ENCODE data around the gene OR10P1.
A peak's percentile ranks its signal among the peaks of the same experiment; 100 is the strongest.
"Not testable (repeated sequence)": the region's sequence is repeated elsewhere in the genome, so short reads cannot be mapped to it uniquely, and the experiment has no call there.

Gene OR10P1, protein sequence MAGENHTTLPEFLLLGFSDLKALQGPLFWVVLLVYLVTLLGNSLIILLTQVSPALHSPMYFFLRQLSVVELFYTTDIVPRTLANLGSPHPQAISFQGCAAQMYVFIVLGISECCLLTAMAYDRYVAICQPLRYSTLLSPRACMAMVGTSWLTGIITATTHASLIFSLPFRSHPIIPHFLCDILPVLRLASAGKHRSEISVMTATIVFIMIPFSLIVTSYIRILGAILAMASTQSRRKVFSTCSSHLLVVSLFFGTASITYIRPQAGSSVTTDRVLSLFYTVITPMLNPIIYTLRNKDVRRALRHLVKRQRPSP

DNA sequence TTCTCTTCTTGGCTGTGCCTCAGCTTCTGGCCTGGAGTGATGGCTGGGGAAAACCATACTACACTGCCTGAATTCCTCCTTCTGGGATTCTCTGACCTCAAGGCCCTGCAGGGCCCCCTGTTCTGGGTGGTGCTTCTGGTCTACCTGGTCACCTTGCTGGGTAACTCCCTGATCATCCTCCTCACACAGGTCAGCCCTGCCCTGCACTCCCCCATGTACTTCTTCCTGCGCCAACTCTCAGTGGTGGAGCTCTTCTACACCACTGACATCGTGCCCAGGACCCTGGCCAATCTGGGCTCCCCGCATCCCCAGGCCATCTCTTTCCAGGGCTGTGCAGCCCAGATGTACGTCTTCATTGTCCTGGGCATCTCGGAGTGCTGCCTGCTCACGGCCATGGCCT, at the start of gene OR10P1:
Gene OR10P1 (plus strand): TSS at position 40 of the 400 bp plus-strand sequence. CDS start 0 bp downstream, at position 40.
- H3K27me3 Mint-ChIP-seq, result peaks cover 21% of the 10 kb centered on the region
- no peak within 1 kb of the TSS for H3K27ac Mint-ChIP-seq
- no peak within 1 kb of the TSS for H3K4me3 Mint-ChIP-seq
- H3K4me1 Mint-ChIP-seq, result peaks cover 7% of the 10 kb centered on the region
- no peak for ATAC-seq
- no peaks in the 10 kb centered on the region for H3K36me3 Mint-ChIP-seq
- H3K9me3 Mint-ChIP-seq, result no peaks in the 10 kb centered on the region

DNA sequence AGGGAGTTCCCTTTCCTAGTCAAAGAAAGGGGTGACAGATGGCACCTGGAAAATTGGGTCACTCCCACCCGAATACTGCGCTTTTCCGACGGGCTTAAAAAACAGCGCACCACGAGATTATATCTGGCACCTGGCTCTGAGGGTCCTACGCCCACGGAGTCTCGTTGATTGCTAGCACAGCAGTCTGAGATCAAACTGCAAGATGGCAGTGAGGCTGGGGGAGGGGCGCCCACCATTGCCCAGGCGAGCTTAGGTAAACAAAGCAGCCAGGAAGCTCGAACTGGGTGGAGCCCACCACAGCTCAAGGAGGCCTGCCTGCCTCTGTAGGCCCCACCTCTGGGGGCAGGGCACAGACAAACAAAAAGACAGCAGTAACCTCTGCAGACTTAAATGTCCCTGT, 46.5 kb upstream of the OR10P1 start:
- not testable (repeated sequence) for H3K36me3 Mint-ChIP-seq, ATAC-seq, H3K4me3 Mint-ChIP-seq, H3K4me1 Mint-ChIP-seq, H3K27ac Mint-ChIP-seq
- Mint-ChIP-seq H3K9me3 (peaks cover 11% of the 10 kb centered on the region), H3K27me3 (peaks cover 64% of the 10 kb centered on the region)

DNA sequence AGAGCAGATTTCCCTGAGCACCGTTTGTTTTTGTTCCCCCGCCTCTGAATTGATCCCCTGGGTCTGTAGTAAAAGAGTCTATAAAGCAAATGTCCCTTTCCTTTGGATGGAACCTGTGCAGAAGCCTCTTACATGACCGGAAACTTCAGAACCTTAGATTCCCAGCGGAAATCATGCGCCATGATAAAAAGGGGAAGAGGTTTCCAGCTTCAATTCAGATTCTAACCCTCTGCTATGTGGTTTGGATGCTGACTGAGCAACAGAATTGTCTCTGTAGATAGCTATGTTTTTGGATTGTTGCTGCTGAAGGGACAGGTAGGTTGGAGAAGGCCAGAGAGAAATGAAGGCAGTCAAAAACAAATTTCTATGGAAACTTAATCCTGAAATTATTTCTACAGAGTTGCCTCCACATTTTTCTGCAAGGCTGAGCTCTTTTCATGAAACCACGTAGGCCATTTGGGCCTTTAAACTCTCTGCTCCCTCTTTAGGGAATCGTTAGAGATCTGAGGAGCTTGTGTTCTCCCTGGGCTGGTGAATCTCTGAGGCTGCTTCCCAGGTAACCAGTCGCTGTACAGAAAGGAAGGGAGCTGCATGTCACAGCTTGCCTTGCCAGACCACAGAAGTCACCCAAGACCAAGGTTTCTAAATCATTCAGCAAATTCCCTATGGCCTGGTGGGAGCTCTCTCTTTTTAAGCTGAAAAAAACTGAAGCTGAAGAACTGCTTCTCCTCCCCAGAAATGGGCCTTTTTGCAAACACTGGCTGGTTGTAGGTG, 28.7 kb upstream of the OR10P1 start:
- Mint-ChIP-seq H3K36me3 (no peaks in the 10 kb centered on the region), H3K4me1 (no peaks in the 10 kb centered on the region), H3K4me3 (no peak overlapping the region), H3K27me3 (peaks cover 8% of the 10 kb centered on the region), H3K9me3 (no peaks in the 10 kb centered on the region), H3K27ac (no peak overlapping the region)
- no peak for ATAC-seq

DNA sequence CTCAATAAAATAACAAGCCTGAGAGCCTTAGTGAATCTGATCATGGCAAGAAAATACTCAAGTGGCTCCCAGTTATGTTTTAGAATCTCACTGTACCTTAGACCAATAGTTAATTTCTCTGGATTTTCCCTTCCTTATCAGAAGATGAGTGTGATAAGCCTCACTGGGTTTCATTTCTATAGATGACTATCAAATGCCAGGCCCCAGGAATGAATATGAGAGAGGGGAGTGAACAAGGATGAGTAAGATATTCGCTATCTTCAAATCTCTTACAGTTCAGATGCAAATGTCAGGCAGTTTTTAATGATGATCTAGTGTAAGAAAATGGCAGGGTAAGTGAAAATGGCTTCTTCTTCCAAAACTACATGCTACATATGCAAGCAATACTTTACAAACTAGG, 26.1 kb upstream of the OR10P1 start:
- Mint-ChIP-seq H3K36me3 (peaks cover 7% of the 10 kb centered on the region), H3K9me3 (peaks cover 9% of the 10 kb centered on the region), H3K4me1 (no peaks in the 10 kb centered on the region), H3K4me3 (no peak overlapping the region), H3K27ac (no peak overlapping the region), H3K27me3 (peaks cover 8% of the 10 kb centered on the region)
- no peak for ATAC-seq

DNA sequence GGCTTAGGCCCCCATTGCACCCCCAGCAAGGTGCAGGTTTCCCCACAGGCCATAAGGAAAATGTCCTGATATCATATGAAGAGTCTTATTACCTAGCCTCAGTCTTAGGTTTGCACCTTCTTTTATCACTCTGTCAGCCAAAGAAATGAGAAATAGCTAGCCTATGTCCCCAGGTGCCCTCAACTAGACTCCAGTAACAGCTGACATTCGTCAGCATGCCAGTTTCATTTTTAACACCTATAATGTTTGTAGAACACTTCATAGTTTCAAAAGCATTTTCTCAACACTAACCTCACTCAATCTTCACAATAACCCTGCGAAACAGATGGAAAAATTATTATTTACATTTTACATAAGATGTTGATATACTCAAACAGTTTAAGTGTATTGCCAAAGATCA, 24.0 kb upstream of the OR10P1 start:
- H3K9me3 Mint-ChIP-seq, result peaks cover 22% of the 10 kb centered on the region
- H3K4me3 Mint-ChIP-seq, result no peak overlapping the region
- no peak overlapping the region for H3K27ac Mint-ChIP-seq
- H3K4me1 Mint-ChIP-seq, result no peaks in the 10 kb centered on the region
- H3K36me3 Mint-ChIP-seq, result peaks cover 18% of the 10 kb centered on the region
- H3K27me3 Mint-ChIP-seq, result peaks cover 26% of the 10 kb centered on the region
- ATAC-seq, result no peak

DNA sequence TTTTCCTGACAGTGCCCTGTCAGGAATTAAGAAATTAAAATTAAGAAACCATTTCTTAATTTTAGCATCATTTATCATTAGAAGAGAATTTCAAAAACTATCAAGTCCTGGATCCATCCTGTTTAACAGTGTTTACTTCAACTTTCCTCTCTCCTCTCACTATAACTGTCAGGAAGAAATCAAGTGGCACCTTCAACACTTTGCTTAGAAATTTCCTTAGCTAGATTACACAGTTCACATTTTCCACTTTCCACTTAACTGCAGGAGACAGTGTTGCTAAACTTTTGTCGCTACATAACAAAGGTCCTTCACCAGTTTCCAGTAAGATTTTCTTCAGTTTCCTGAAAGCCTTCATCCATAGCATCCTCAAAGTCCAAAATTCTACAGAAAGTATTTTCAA, 21.9 kb upstream of the OR10P1 start:
- peaks cover 18% of the 10 kb centered on the region for H3K36me3 Mint-ChIP-seq
- H3K4me3 Mint-ChIP-seq, result no peak overlapping the region
- ATAC-seq, result no peak
- peaks cover 30% of the 10 kb centered on the region for H3K27me3 Mint-ChIP-seq
- no peak overlapping the region for H3K27ac Mint-ChIP-seq
- H3K4me1 Mint-ChIP-seq, result peaks cover 4% of the 10 kb centered on the region
- H3K9me3 Mint-ChIP-seq, result peaks cover 22% of the 10 kb centered on the region

DNA sequence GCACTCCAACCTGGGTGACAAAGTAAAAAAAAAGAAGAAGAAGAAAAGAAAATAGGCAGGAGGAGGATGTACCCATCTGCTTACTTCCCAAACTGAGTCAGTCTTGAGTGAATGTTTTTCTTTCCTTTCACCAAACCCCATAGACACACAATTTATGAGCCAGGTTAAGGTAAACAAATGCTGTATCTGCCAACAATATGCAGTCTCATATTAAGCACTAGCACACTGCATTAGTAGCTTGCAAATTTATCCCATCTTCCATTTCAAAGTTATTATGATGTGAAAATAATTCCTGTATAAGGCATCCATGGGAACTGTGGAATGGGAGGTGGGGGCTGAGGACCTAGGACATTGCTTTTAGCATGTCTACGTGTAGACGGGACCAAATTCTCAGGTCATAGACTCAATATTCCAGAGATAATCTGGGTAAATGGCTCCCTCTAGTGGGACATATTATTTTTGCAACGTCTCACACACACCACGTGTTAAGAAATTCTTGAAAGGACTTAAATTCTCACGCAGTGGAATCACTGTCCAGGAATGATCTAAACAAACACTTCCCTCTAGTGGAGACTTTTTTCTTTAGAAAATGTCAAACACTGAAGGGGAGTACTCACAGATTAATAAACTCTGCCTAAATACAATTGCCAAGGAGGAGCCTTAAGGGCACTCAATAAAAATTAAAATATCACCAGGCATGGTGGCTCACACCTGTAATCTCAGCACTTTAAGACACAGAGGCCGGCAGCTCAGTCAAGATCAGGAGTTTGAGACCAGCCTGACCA, 17.1 kb upstream of the OR10P1 start:
- H3K27ac Mint-ChIP-seq, result no peak overlapping the region

DNA sequence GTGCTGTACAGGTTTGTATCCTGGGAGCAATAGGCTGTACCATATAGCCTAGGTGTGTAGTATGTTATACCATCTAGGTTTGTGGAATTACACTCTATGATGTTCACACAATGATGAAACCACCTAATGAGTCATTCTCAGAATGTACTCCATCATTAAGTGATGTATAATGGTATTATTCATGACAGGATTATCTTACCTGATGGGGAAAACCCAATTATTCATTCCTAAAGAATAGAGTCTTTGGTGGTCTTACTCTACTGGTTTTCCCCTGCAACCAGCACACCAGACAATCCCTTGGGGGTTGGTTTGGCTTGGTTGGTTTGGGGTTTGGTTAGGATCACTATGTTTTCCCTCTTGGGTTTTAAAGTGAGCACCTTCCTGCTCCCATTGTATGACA, 12.6 kb upstream of the OR10P1 start:
- peaks cover 10% of the 10 kb centered on the region for H3K27me3 Mint-ChIP-seq
- peaks cover 9% of the 10 kb centered on the region for H3K4me1 Mint-ChIP-seq

More for the DNA sequence above, 17.1 kb upstream of the OR10P1 start:
- Mint-ChIP-seq H3K36me3 (peaks cover 18% of the 10 kb centered on the region), H3K4me1 (peaks cover 9% of the 10 kb centered on the region), H3K4me3 (no peak overlapping the region), H3K27me3 (peaks cover 31% of the 10 kb centered on the region), H3K9me3 (peaks cover 22% of the 10 kb centered on the region)
- peak; percentile 82 for ATAC-seq

DNA sequence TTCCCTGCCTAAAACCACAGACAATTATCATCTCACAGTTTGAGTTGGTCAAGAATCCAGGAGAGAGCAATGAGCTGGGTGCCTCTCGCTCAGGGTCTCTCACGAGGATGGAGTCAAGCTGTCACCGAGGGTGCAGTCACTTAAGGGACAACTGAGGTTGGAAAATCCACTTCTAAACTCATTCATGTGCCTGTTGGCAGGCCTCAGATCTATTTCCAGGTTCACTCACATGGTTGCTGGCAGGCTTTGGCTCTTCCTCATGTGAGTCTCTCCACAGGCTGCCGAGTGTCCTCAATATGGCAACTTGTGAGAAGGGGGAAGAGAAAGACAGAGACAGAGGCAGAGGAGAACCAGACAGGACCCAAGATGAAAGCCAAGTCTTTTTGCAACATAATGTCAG, 10.5 kb upstream of the OR10P1 start:
- Mint-ChIP-seq H3K27ac (no peak overlapping the region), H3K9me3 (no peaks in the 10 kb centered on the region), H3K36me3 (no peaks in the 10 kb centered on the region), H3K27me3 (no peaks in the 10 kb centered on the region), H3K4me3 (no peak overlapping the region), H3K4me1 (peaks cover 4% of the 10 kb centered on the region)
- ATAC-seq, result no peak

More for the DNA sequence above, 12.6 kb upstream of the OR10P1 start:
- Mint-ChIP-seq H3K4me3 (no peak overlapping the region), H3K27ac (no peak overlapping the region), H3K36me3 (no peaks in the 10 kb centered on the region), H3K9me3 (no peaks in the 10 kb centered on the region)
- ATAC-seq, result peak; percentile 68

DNA sequence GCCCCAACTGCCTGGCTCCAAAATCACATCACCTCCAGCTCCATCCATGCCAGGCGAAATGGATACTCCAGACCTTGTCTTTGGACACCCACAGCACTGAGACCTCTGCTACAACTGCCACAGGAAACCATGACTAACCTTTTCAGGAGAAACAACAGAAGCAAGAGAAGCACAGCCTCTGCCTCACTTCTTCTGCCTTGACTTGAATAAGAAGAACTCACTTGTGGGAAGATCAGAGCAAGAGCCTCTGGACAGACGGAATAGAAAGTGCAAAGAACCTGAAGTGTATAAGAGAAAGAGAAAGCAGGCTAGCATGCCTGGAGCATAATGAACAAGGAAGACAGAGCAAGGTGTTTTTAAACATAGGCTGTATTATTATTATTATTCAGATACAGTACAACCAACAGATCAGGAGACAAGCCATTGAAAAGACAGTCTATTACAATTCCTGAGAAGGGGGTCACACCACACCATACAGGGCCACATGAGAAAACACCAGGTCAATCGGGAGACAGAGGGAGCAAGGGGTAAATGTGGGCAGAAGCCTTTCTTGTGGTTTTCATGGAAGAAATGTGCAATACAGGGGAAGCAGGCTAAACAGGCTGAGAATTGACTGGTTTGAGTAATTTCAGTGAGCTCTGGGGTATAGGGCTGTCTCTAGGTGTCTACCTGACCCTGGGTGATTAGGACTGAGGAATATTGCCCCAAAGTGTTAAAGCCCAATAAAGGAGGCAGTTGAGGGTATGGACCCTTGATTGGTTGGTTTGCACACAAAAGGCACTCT, 7.4 kb upstream of the OR10P1 start:
- peak; percentile 13 for ATAC-seq
- peaks cover 11% of the 10 kb centered on the region for H3K27me3 Mint-ChIP-seq

DNA sequence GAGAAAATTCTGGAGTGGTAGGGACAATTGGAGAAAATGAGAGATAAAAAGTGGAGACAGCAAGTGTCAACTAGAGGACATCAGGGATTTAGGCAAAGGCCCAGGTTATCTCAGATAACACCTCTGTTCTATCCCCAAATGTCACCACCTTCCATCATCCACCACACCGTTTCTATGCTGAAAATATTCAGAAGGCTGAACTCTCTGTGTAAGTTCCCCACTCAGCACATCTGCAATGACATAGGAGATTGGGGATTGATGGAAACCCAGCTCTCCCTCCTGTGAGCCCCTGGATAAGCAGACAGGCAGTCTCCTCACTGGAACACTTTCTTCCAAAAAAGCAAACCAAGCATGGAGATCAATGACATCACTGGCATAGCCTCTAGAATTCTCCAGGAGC, 5.6 kb upstream of the OR10P1 start:
- no peaks in the 10 kb centered on the region for H3K4me1 Mint-ChIP-seq

More for the DNA sequence above, 7.4 kb upstream of the OR10P1 start:
- H3K4me1 Mint-ChIP-seq, result no peaks in the 10 kb centered on the region
- no peak overlapping the region for H3K4me3 Mint-ChIP-seq
- H3K27ac Mint-ChIP-seq, result no peak overlapping the region
- H3K9me3 Mint-ChIP-seq, result no peaks in the 10 kb centered on the region
- H3K36me3 Mint-ChIP-seq, result no peaks in the 10 kb centered on the region

DNA sequence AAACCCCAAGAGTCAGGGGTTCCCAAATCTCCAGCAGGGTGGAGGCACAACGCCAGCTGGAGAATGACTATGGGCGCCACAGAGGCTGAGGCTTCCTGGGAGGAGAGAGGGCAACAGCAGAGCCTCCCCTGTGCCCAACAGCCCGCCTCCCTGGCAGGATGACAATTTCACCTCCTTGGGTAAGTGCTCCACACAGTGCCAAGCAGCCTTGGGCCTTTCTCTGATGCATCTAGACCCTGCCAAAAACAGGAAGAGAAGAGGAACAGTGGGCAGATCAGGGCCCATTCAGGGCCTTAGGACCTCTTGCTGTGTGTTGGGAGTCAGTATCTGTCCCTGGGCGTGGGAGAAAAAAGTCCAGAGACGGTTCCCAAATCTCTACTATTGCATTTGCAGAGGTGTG, 5.0 kb upstream of the OR10P1 start:
- Mint-ChIP-seq H3K4me1 (no peaks in the 10 kb centered on the region), H3K27ac (no peak overlapping the region), H3K36me3 (no peaks in the 10 kb centered on the region), H3K27me3 (peaks cover 11% of the 10 kb centered on the region), H3K4me3 (no peak overlapping the region), H3K9me3 (no peaks in the 10 kb centered on the region)
- ATAC-seq, result no peak

More for the DNA sequence above, 5.6 kb upstream of the OR10P1 start:
- ATAC-seq, result no peak
- Mint-ChIP-seq H3K27ac (no peak overlapping the region), H3K4me3 (no peak overlapping the region), H3K9me3 (no peaks in the 10 kb centered on the region), H3K36me3 (no peaks in the 10 kb centered on the region), H3K27me3 (peaks cover 11% of the 10 kb centered on the region)

DNA sequence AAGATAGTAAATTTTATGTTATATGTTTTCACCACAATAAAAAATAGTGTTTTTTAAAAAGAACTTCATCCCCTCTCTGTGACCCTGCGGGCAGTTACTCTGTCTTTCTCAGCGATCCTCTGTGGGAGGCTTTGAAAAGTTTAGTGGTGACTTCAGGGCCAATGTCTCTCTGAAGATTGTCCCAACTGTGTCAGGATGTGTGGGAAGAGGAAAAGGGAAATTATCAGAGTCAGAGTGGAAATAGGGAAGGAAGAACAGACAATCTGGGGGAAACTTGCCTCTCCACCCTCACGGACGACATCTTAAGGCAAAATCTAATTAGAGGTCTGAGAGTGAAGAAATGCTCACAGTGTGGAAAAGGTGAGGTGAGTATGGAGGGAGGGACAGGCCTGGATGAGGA, 3.5 kb upstream of the OR10P1 start:
- peaks cover 21% of the 10 kb centered on the region for H3K27me3 Mint-ChIP-seq
- H3K36me3 Mint-ChIP-seq, result no peaks in the 10 kb centered on the region
- no peak for ATAC-seq
- H3K27ac Mint-ChIP-seq, result no peak overlapping the region
- no peaks in the 10 kb centered on the region for H3K9me3 Mint-ChIP-seq
- H3K4me3 Mint-ChIP-seq, result no peak overlapping the region
- no peaks in the 10 kb centered on the region for H3K4me1 Mint-ChIP-seq

DNA sequence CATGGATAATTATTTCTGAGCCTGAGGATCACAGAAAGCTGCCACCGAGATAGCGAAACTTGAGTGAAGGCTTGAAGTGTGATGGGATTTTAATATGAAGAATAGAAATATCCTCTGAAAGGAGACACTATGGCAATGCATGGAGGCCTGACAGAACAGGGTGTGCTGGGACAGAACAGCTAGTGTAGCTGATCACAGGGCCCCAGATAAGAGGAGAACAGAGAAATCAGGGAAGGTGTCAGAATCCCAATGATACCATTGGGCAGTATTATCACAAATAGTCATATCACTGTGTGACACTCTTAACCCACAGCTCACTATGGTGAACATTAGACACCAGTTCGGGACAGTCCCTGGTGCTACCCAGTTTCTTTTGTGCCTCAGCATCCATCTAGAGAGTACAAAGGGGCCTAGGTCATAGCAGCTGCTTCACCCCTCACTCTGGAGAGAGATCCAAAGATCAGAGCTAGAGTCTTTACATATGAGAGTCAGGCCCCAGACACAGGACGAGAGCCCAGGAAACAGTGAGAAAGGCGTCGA, 506 bp upstream of the OR10P1 start:
- Mint-ChIP-seq H3K4me1 (peaks cover under 1% of the 10 kb centered on the region), H3K4me3 (no peak overlapping the region), H3K9me3 (no peaks in the 10 kb centered on the region), H3K27ac (no peak overlapping the region), H3K36me3 (no peaks in the 10 kb centered on the region), H3K27me3 (peaks cover 21% of the 10 kb centered on the region)
- no peak for ATAC-seq
